Measurements from ENCODE around the gene FHIT. TPM values are rescaled to one million over a fixed set of nuclear protein-coding genes. Genes with fewer than 3 reads are reported as not detected.

The FHIT gene
- polyA plus RNA-seq, 1 of the 3 experiments (the other 2 are of a cell fraction) = 0.41 TPM

GRCh38 chr3:60064210-60065178 is 1186.8 kb downstream of the FHIT start:
- Histone ChIP-seq H3K27ac (ENCODE audit: low read depth in 2 of 2, low read length in 1 of 2) (no peak overlapping the region), H3K4me2 (no peak overlapping the region)
- no peak for DNase-seq

GRCh38 chr3:60056404-60056803 is 1194.8 kb downstream of the FHIT start:
- no peaks in the 10 kb centered on the region for H3K36me3 ChIP-seq (replicated peaks in 1 of 2; ENCODE audit: control insufficient read depth in 1 of 2, insufficient read depth in 2 of 2, low read length in 1 of 2)
- CTCF ChIA-PET = no interaction called here
- no peaks in the 10 kb centered on the region for H3K9me3 ChIP-seq
- H3K79me2 ChIP-seq (ENCODE audit: insufficient read depth) = no peaks in the 10 kb centered on the region
- peak; percentile 2 for DNase-seq
- no peak overlapping the region for H3K9ac ChIP-seq
- H3K27ac ChIP-seq (ENCODE audit: low read depth in 2 of 2, low read length in 1 of 2) = no peak overlapping the region
- H3K9me2 ChIP-seq = no peaks in the 10 kb centered on the region
- H4K20me1 ChIP-seq (ENCODE audit: insufficient read depth) = no peaks in the 10 kb centered on the region
- H3K27me3 ChIP-seq (ENCODE audit: insufficient read depth) = no peaks in the 10 kb centered on the region
- no peak overlapping the region for H3K4me2 ChIP-seq
- no peak for TF ChIP-seq MAX (IDR thresholded peaks at IDR 0.05; ENCODE audit: low read depth)
- no peak for TF ChIP-seq SIN3A (IDR thresholded peaks at IDR 0.05; ENCODE audit: borderline replicate concordance, low read depth, low read length)
- TF ChIP-seq FOSL2 (IDR thresholded peaks at IDR 0.05; ENCODE audit: borderline replicate concordance, low read depth) = no peak
- TF ChIP-seq ZBTB33 (IDR thresholded peaks at IDR 0.05; ENCODE audit: borderline replicate concordance, low read depth) = no peak
- TF ChIP-seq NFIC (IDR thresholded peaks at IDR 0.05; ENCODE audit: borderline replicate concordance) = no peak
- no peak for TF ChIP-seq TEAD4 (IDR thresholded peaks at IDR 0.05; ENCODE audit: borderline replicate concordance, insufficient read depth)
- TF ChIP-seq TAF1 (IDR thresholded peaks at IDR 0.05; ENCODE audit: borderline replicate concordance, low read depth, low read length) = no peak
- TF ChIP-seq SMC3 (IDR thresholded peaks at IDR 0.05; ENCODE audit: low read depth, low read length) = no peak
- H2AFZ ChIP-seq (ENCODE audit: low read depth) = no peak overlapping the region
- WGBS (ENCODE audit: low lambda C conversion rate) = 28% methylated on average over 4 of the region's 4 CpGs
- no peaks in the 10 kb centered on the region for H3F3A ChIP-seq (replicated peaks; ENCODE audit: insufficient read depth)
- H3K4me3 ChIP-seq (ENCODE audit: low read depth in 2 of 2, low read length in 1 of 2) = no peak overlapping the region
- POLR2A ChIA-PET = no interaction called here
- H3K4me1 ChIP-seq (ENCODE audit: control insufficient read depth in 1 of 2, insufficient read depth in 2 of 2, low read depth in 1 of 2, low read length in 1 of 2) = no peaks in the 10 kb centered on the region; a peak in 1 of 4 replicates

More at GRCh38 chr3:60064210-60065178, 1186.8 kb downstream of the FHIT start:
- no peak for TF ChIP-seq TEAD4 (IDR thresholded peaks at IDR 0.05; ENCODE audit: borderline replicate concordance, insufficient read depth)
- no peak for TF ChIP-seq RXRA (IDR thresholded peaks at IDR 0.05; ENCODE audit: borderline replicate concordance, low read depth)
- no peak for TF ChIP-seq POLR2AphosphoS5 (IDR thresholded peaks at IDR 0.05; ENCODE audit: low read depth, low read length)
- TF ChIP-seq FOXM1 (IDR thresholded peaks at IDR 0.05; ENCODE audit: low read depth) = no peak
- TF ChIP-seq MXI1 (IDR thresholded peaks at IDR 0.05; ENCODE audit: low read depth, low read length) = no peak
- TF ChIP-seq FOSL2 (IDR thresholded peaks at IDR 0.05; ENCODE audit: borderline replicate concordance, low read depth) = no peak
- no peak for TF ChIP-seq RFX5 (IDR thresholded peaks at IDR 0.05; ENCODE audit: low read length)
- no peak for TF ChIP-seq MAX (IDR thresholded peaks at IDR 0.05; ENCODE audit: low read depth)
- no peaks in the 10 kb centered on the region for H3K9me2 ChIP-seq
- WGBS (ENCODE audit: low lambda C conversion rate) = 44% methylated on average over 3 of the region's 3 CpGs
- POLR2A ChIA-PET = no interaction called here
- no peaks in the 10 kb centered on the region for H3K27me3 ChIP-seq (ENCODE audit: insufficient read depth)
- H3K9ac ChIP-seq = no peak overlapping the region
- CTCF ChIA-PET = interaction anchor here (1.5 kb wide), 1 partner anchor 1306 kb away, joined by 3 read pairs; no protein-coding TSS in a partner anchor
- no peaks in the 10 kb centered on the region for H3F3A ChIP-seq (replicated peaks; ENCODE audit: insufficient read depth)
- H3K4me1 ChIP-seq (ENCODE audit: control insufficient read depth in 1 of 2, insufficient read depth in 2 of 2, low read depth in 1 of 2, low read length in 1 of 2) = no peaks in the 10 kb centered on the region
- H3K36me3 ChIP-seq (replicated peaks in 1 of 2; ENCODE audit: control insufficient read depth in 1 of 2, insufficient read depth in 2 of 2, low read length in 1 of 2) = no peaks in the 10 kb centered on the region
- no peaks in the 10 kb centered on the region for H3K79me2 ChIP-seq (ENCODE audit: insufficient read depth)
- no peaks in the 10 kb centered on the region for H3K9me3 ChIP-seq
- no peak overlapping the region for H2AFZ ChIP-seq (ENCODE audit: low read depth)
- no peak overlapping the region for H3K4me3 ChIP-seq (ENCODE audit: low read depth in 2 of 2, low read length in 1 of 2)
- H4K20me1 ChIP-seq (ENCODE audit: insufficient read depth) = no peaks in the 10 kb centered on the region
